ENCODE results near the gene GEMIN7. TPM values are rescaled to one million over a fixed set of nuclear protein-coding genes. Genes with fewer than 3 reads are reported as not detected.

The GEMIN7 gene
- total RNA-seq, 2 donors from 2014 or later, result 15.8 to 19.5 TPM

DNA sequence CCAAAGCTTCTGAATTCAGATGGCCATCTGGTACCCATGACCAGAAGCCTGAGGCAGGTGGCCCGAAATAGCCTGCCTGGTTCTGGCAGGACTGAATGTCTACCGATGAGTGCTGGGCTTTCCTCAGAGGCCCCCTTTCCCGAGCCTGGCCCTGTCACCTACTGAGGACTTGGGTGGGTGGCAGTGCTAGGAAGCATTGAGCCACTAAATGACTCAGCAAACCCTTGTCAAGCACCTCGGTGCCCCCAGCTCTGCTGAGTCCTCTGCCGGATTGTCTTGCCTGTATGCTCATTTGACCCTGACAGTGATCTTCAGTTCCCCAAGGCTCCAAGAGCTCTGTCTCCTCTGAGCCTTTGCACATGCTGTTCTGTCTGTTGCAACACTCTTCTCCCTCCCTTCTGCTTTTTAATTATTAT, 31.8 kb downstream of the GEMIN7 start:
- intact Hi-C loops (cut with DNase I), result no loop called here
- TF ChIP-seq, protein P1, sequence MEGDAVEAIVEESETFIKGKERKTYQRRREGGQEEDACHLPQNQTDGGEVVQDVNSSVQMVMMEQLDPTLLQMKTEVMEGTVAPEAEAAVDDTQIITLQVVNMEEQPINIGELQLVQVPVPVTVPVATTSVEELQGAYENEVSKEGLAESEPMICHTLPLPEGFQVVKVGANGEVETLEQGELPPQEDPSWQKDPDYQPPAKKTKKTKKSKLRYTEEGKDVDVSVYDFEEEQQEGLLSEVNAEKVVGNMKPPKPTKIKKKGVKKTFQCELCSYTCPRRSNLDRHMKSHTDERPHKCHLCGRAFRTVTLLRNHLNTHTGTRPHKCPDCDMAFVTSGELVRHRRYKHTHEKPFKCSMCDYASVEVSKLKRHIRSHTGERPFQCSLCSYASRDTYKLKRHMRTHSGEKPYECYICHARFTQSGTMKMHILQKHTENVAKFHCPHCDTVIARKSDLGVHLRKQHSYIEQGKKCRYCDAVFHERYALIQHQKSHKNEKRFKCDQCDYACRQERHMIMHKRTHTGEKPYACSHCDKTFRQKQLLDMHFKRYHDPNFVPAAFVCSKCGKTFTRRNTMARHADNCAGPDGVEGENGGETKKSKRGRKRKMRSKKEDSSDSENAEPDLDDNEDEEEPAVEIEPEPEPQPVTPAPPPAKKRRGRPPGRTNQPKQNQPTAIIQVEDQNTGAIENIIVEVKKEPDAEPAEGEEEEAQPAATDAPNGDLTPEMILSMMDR (IDR thresholded peaks at IDR 0.05), result no peak
- no peak for TF ChIP-seq POLR2A (IDR thresholded peaks at IDR 0.05)
- DNase-seq (no peak), ATAC-seq (no peak)
- Histone ChIP-seq H3K4me1 (peaks cover 21% of the 10 kb centered on the region), H3K36me3 (replicated peaks in 1 of 2; ENCODE audit: insufficient read depth in 1 of 2, low read depth in 2 of 2) (no peaks in the 10 kb centered on the region), H3K27ac (no peak overlapping the region), H3K9me3 (no peaks in the 10 kb centered on the region), H3K4me3 (no peak overlapping the region), H3K27me3 (no peaks in the 10 kb centered on the region)
- 74 to 83% methylated on average over 5 of the region's 5 CpGs for WGBS, 2 donors

- Histone ChIP-seq H3K27me3 (no peaks in the 10 kb centered on the region), H3K36me3 (replicated peaks in 1 of 2; ENCODE audit: insufficient read depth in 1 of 2, low read depth in 2 of 2) (no peaks in the 10 kb centered on the region), H3K9me3 (no peaks in the 10 kb centered on the region), H3K27ac (no peak overlapping the region), H3K4me3 (no peak overlapping the region), H3K4me1 (peaks cover 26% of the 10 kb centered on the region)
- no peak for DNase-seq
- TF ChIP-seq, protein P1 (IDR thresholded peaks at IDR 0.05), result no peak
- TF ChIP-seq POLR2A (IDR thresholded peaks at IDR 0.05), result no peak
- WGBS, 2 donors, result 89 to 94% methylated on average over 7 to 11 of the region's 11 CpGs
- intact Hi-C loops (cut with DNase I), result no loop called here
- no peak for ATAC-seq
Observed at GRCh38 chr19:45112111-45112827, 33.2 kb downstream of the GEMIN7 start.

GRCh38 chr19:45113628-45114027, 34.6 kb downstream of the GEMIN7 start:
- Histone ChIP-seq H3K27me3 (no peaks in the 10 kb centered on the region), H3K27ac (no peak overlapping the region), H3K9me3 (no peaks in the 10 kb centered on the region), H3K36me3 (replicated peaks in 1 of 2; ENCODE audit: insufficient read depth in 1 of 2, low read depth in 2 of 2) (no peaks in the 10 kb centered on the region), H3K4me3 (no peak overlapping the region), H3K4me1 (peaks cover 39% of the 10 kb centered on the region)
- peak; percentile 36 for ATAC-seq
- WGBS, 2 donors, result 10 to 23% methylated on average over 7 to 9 of the region's 9 CpGs
- intact Hi-C loops (cut with DNase I), result no loop called here
- TF ChIP-seq, protein P1 (IDR thresholded peaks at IDR 0.05), result no peak
- no peak for TF ChIP-seq POLR2A (IDR thresholded peaks at IDR 0.05)
- DNase-seq, result peak in 3 of 4 donors; percentile 48 to 54 (median 50)

DNA sequence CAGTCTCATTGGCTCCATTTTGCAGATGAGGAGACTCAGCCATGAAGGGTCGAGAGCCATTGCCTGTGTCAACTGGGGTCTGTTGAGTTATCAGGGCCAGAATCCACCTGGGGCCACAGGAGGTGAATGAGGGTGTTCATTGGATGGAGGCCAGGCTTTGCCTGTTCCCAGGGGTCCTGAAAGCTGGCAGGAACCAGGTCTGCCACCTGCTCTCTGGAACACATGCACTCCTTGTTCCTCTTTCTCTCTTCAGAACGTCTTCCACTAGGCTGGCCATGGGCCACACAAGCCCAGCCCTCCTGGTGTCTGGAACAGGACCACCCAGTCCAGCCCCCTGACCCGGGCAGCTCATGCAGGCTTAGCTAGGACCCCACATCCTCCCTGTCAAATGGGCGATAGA, 35.1 kb downstream of the GEMIN7 start:
- intact Hi-C loops (cut with DNase I), result no loop called here
- H3K4me1 ChIP-seq, result peaks cover 42% of the 10 kb centered on the region
- WGBS, 2 donors, result 63 to 77% methylated on average over 1 to 4 of the region's 4 CpGs

More for the DNA sequence above, 35.1 kb downstream of the GEMIN7 start:
- H3K36me3 ChIP-seq (replicated peaks in 1 of 2; ENCODE audit: insufficient read depth in 1 of 2, low read depth in 2 of 2), result no peaks in the 10 kb centered on the region
- H3K27me3 ChIP-seq, result no peaks in the 10 kb centered on the region
- H3K27ac ChIP-seq, result no peak overlapping the region
- no peak for DNase-seq
- ATAC-seq, result no peak
- TF ChIP-seq, protein P1 (IDR thresholded peaks at IDR 0.05), result no peak
- no peak for TF ChIP-seq POLR2A (IDR thresholded peaks at IDR 0.05)
- H3K4me3 ChIP-seq, result no peak overlapping the region
- no peaks in the 10 kb centered on the region for H3K9me3 ChIP-seq

Measured in body of pancreas (tissue), 4 donors.